ENCODE measurements around the gene SRRM5.

The SRRM5 gene

DNA sequence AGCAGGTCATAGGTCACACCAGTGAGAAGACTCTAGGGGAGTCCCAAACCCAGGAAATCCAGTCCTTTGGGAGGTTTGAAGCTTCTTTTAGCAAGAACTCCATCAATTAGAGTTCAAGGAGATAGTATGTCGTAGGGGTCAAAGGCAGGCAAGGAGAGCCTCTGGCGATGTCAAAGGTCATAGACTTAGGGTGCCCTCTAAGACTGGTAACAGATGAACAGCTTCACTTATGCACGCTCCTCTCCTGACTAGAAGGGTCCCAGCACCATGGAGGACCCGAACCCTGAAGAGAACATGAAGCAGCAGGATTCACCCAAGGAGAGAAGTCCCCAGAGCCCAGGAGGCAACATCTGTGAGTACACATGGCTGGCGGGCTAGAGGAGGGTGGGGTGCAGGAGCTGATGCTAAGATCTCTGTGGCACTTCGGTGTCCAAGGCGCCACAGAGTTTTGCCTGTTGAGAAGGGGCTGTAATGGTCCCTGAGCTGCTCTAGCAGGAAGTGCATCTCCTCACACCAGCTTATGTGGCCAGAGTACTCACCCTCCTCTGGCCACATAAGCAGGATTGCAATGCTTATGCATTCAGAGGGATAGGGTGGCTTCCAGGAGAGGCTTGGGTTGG is 14.9 kb upstream of the SRRM5 start:
- no peak for TF ChIP-seq GATA3 (IDR thresholded peaks at IDR 0.05; ENCODE audit: low read depth, low read length)
- no peak for TF ChIP-seq GATA2 (IDR thresholded peaks at IDR 0.05; ENCODE audit: low read depth, low read length)

DNA sequence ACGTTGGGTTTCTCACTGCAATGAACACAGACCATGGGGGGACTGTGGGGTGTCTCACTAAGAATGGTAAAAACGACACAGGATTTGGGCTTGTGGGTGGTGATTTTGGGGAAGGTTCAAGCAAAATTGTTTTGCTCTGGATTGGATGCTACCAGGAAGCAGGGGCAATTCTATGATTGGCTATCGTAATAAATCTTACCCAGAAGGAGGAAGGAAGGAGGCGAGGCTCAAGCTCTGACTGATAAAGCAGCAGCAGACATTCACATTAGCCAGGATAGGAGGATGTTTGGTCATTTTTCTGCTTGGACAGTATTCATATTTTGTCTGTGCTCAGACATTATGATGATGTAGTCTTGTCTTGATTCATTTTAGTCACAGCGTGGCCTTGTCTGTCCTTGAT is 14.0 kb upstream of the SRRM5 start:
- TF ChIP-seq GATA2 (IDR thresholded peaks at IDR 0.05; ENCODE audit: low read depth, low read length) (no peak), GATA3 (IDR thresholded peaks at IDR 0.05; ENCODE audit: low read depth, low read length) (no peak)

DNA sequence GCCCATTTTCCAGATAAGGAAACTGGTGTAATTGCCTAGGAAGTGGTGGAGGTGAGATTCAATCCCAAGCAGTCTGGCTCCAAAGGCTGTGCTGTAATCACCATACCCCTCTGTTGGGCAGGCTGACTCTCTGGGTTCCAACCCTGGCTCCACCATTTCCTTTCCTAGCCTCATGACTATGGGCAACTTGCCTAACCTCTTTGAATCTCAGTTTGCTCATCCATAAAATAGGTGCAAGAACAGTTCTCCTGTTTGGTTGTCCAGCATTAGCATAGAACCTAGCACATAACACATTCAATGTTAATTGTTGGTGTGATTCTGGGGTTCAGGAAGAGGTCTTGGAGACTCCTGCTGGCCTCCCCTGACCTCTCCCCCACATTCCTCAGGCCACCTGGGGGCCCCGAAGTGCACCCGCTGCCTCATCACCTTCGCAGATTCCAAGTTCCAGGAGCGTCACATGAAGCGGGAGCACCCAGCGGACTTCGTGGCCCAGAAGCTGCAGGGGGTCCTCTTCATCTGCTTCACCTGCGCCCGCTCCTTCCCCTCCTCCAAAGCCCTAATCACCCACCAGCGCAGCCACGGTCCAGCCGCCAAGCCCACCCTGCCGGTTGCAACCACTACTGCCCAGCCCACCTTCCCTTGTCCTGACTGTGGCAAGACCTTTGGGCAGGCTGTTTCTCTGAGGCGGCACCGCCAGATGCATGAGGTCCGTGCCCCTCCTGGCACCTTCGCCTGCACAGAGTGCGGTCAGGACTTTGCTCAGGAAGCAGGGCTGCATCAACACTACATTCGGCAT is 13.2 kb upstream of the SRRM5 start:
- TF ChIP-seq GATA3 (IDR thresholded peaks at IDR 0.05; ENCODE audit: low read depth, low read length) (no peak), GATA2 (IDR thresholded peaks at IDR 0.05; ENCODE audit: low read depth, low read length) (no peak)

DNA sequence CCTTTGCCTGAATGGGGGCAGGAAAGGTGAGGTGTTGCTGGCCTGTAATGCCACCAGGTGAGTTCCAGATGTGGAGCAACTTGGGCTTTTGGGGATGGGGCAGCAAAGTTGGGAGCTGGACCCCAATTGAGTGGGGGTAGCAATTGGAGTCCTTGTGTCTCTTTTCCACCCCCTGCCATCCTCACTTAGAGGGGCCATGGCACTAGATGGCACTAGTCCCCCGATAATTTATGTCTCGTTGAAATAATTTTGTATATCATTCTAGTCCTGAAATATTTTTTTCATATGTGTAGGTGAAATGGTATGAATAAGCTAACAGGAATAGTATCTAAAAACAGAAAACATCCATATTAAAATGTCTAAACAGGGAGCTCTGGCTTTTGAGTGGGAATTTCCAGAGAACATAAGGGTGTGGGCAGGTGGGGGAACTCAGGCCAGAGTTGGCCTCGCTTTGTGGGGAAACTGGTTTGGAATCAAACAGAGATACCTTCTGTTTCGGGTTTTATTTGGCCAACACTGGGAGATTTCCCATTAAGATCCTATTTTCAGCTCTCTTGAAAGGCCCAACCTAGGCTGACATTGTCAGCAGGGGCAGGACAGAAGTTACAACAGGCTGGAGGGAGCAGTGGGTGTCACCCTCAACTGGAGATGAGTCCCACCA is 12.1 kb upstream of the SRRM5 start:
- TF ChIP-seq GATA2 (IDR thresholded peaks at IDR 0.05; ENCODE audit: low read depth, low read length) (no peak), GATA3 (IDR thresholded peaks at IDR 0.05; ENCODE audit: low read depth, low read length) (no peak)

DNA sequence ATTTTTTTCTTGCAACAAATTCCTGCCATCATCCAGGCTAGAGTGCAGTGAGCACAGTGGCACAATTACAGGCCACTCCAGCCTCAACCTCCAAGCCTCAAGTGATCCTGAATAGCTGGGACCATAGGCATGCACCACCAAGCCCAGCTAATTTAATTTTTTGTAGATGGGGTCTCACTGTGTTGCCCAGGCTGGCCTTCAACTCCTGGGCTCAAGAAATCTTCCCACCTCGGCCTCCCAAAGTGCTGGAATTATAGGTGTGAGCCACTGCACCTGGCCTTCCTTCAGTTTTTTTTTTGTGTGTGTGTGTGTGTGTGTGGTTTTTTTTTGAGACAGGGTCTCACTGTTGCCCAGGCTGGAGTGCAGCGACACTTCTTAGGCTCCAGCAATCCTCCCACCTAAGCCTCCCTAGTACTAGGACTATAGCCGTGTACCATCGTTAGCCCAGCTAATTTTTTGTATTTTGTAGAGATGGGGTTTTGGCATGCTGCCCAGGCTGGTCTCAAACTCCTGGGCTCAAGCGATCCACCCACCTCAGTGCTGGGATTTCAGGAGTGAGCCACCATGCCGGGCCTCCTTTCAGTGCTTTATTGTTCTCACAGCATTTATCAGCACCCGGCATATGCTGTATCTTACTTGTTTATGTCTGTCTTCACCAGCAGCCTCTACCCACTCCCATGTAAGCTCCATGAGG is 5.9 kb upstream of the SRRM5 start:
- TF ChIP-seq GATA3 (IDR thresholded peaks at IDR 0.05; ENCODE audit: low read depth, low read length) (no peak), GATA2 (IDR thresholded peaks at IDR 0.05; ENCODE audit: low read depth, low read length) (no peak)

DNA sequence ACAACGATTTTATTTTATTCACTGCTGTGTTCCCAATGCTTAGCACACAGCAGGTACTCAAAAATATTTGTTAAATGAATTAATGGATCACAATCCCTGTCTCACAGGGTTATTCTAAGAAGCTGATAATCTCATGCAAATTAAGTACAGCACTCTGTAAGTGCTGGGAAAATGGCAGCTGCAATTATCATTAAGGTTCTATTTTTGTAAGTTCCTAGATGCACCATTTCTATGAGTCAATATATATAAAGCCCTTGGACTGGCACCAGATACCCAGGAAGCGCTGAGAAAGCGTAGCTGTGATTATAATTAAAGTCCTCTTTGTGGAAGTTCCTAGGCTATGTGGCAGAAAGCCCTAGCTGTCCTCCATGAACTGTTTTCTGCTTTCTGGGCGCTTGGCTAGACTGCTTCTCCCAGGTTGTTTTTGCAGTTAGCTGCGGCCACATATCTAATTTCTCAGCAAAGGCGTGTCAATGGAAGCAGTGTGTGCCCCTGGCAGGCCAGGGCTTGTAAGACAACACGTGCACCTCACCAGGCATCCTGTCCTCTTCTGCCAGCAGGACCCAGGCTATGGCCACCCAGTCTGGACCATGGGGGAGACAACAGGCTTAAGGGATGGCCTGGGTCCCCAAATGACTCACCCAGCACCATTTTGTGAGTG is 5.2 kb upstream of the SRRM5 start:
- TF ChIP-seq GATA2 (IDR thresholded peaks at IDR 0.05; ENCODE audit: low read depth, low read length): no peak
- no peak for TF ChIP-seq GATA3 (IDR thresholded peaks at IDR 0.05; ENCODE audit: low read depth, low read length)

DNA sequence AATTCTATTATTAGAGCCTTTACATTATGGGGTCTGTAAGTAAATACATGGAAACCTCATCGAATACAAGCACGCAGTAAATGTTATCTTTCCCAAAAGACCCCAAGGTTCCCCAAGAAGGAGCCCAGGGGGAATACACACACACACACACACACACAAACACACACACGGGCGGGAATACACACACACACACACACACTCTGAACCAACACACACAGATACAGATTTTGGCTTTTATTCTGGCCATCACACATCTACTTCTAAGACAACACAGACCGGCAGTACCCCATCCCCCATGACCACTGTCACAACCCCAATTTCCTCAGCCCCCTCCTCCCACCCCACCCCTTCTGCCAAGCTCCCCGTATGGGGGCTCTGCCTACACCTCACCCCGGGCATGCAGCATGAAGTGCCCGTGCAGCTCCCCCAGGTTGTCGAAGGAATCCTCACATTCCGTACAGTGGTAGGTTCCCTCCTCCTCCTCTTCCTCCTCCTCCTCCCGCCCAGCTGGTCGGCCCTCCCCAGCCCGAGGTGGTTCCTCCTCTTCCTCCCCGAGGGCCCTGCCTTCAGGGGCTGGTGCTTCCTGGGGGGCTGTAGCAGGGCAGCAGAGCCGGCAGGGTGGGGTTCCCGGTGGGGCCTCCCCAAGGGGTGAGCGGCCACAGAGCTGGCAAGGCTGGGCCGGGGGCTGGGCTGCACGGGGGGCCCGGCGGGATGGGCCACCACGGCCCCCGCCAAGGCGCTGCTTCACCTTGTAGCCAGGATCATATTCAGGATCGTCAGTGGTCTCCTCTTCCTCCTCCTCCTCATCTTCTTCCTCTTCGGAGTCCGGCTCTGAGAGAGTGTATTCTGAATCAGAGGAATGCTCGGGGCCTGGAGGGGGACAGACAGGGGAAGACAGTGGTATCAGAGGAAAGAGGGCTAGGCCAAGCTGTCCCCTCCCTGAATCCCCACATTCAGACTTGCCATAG is 4.4 kb upstream of the SRRM5 start:
- TF ChIP-seq GATA2 (IDR thresholded peaks at IDR 0.05; ENCODE audit: low read depth, low read length) (no peak), GATA3 (IDR thresholded peaks at IDR 0.05; ENCODE audit: low read depth, low read length) (no peak)

DNA sequence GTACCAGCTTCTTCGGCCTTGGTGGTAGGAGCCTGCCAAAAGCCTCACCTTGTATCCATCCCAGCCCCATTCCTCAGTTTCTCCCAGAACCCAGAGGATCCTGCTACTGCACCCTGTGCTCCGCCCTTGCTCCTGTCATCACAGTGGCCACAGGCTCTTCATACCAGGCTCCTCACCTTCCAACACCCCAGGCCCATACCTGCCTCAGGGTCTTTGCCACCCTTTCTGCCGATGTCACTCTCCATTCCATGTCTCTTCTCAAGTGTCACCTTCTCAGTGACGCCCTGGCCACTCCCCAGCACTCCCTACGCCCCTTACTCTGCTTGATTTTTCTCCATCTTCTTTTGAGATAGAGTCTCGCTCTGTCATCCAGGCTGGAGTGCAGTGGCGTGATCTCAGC is 2.0 kb upstream of the SRRM5 start:
- TF ChIP-seq GATA3 (IDR thresholded peaks at IDR 0.05; ENCODE audit: low read depth, low read length) (no peak), GATA2 (IDR thresholded peaks at IDR 0.05; ENCODE audit: low read depth, low read length) (no peak)

DNA sequence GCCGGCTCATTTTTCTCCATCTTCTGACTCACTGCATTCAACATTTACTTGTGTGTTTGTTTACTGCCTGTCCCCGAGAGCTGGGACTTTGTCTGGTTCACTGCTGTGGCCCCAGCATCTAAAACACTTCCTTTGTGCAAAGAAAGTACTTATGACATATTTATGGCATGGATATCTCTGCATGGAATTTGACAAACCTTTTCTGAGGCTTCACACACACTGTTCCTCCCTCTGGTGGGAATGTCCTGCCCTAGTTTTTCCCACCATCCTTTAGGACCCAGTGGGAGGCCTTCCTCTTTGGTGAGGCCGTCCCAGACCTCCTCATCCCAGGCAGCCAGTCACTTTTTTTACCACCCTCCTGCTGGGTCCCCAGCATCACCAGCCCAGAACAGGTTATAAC is 1.4 kb upstream of the SRRM5 start:
- no peak for TF ChIP-seq GATA3 (IDR thresholded peaks at IDR 0.05; ENCODE audit: low read depth, low read length)
- no peak for TF ChIP-seq GATA2 (IDR thresholded peaks at IDR 0.05; ENCODE audit: low read depth, low read length)

DNA sequence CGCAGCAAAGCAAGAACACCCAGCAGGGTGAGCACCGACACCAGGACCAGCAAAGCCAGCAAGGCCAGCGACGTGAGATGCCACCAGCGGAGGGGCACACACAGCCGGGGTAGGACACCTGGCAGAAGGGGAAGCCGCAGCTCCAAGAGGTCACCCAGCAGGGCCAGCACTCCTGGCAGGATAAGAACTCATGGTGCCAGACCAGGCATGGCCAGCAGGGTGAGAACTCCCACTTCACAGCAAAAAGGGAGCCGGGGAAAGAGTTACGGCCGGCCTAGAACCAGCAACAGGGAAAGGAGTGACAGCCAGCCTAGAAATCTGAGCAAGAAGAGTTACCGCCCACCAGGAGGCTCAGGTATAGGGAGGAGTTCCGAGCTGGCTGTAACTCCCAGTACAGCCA is 486 bp downstream of the SRRM5 start:
- TF ChIP-seq GATA3 (IDR thresholded peaks at IDR 0.05; ENCODE audit: low read depth, low read length) (no peak), GATA2 (IDR thresholded peaks at IDR 0.05; ENCODE audit: low read depth, low read length) (no peak)

DNA sequence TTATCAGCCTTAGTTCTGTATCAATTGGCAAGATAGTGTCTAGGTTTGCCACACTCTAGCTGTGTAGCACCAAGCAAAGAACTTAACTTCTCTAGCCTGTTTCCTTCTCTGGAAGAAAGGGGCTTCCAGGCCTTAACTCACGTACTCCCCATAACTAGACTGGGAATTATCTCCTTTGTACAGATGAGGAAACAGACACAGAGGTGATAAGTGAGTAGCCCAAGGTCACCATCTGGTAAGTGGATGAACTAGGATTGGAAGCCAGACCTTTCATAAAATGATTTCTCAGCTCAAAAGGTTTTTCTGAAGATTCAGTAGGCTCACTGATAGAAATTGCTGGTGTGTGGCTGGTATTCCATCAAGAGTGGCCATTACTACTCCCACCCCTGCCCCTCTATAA is 4.4 kb downstream of the SRRM5 start:
- no peak for TF ChIP-seq GATA3 (IDR thresholded peaks at IDR 0.05; ENCODE audit: low read depth, low read length)
- TF ChIP-seq GATA2 (IDR thresholded peaks at IDR 0.05; ENCODE audit: low read depth, low read length): no peak

DNA sequence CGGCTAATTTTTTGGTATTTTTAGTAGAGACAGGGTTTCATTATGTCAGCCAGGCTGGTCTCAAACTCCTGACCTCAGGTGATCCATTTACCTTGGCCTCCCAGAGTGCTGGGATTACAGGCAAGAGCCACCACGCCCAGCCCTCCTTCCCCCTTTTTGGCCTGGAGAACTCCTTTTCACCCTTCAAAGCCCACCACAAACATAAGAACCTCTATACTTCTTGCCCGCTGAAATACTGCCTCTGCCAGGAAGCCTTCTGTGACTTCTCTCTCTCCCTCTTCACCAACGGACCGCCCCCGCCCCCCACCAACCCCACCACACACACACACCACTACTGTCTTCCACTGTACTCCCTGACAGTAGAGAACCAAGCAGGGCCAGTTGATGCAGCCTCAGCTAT is 5.1 kb downstream of the SRRM5 start:
- TF ChIP-seq GATA2 (IDR thresholded peaks at IDR 0.05; ENCODE audit: low read depth, low read length) (no peak), GATA3 (IDR thresholded peaks at IDR 0.05; ENCODE audit: low read depth, low read length) (no peak)

DNA sequence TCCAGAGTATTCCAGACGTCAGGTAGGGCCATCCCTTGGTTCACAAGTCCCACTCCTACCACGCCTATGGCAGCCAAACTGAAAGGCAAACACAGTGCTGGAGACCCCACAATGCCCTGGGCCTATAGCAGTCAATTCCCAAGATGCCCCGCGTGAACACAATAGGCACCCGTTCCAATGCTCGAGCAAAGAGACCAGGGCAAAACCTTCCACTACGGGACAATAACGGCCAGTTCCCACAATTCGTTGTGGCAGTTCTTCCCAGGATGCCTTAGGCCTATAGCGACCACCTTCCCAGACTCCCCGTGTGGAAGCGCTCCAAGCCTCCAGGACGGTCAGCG is 7.0 kb downstream of the SRRM5 start:
- TF ChIP-seq GATA3 (IDR thresholded peaks at IDR 0.05; ENCODE audit: low read depth, low read length) (no peak), GATA2 (IDR thresholded peaks at IDR 0.05; ENCODE audit: low read depth, low read length) (no peak)
